Mononuclear cell (primary cell): Measurements from ENCODE around the gene SLIT3. TPM values are rescaled to one million over a fixed set of nuclear protein-coding genes. Genes with fewer than 3 reads are reported as not detected.

Source experiments
- H3K27me3 ChIP-seq: 2 replicates; pipeline ENCODE4 v1.6.0; 2011; ENCODE audit warnings: low read length, control low read depth; ENCODE audit not compliant: insufficient read depth
- H3K4me1 ChIP-seq: 2 replicates; pipeline ENCODE4 v1.5.1; 2011; ENCODE audit warnings: mild to moderate bottlenecking, low read length, control low read depth; ENCODE audit not compliant: insufficient read depth
- H3K4me3 ChIP-seq: 2 replicates; pipeline ENCODE4 v1.5.1; 2011; ENCODE audit warnings: mild to moderate bottlenecking, low read length, moderate library complexity
- H3K9me3 ChIP-seq: 2 replicates; pipeline ENCODE4 v1.5.1; 2011; ENCODE audit warnings: low read depth, mild to moderate bottlenecking, control low read depth, low read length
- total RNA-seq: library from RNA; depleted of rRNA; stranded (reverse); fragments of >200 nt; gene quantifications from one replicate; pipeline ENCODE4 v1.2.3, GENCODE V29; 2012

SLIT3 gene
- total RNA-seq, 1 donor, result 0.10 TPM

DNA sequence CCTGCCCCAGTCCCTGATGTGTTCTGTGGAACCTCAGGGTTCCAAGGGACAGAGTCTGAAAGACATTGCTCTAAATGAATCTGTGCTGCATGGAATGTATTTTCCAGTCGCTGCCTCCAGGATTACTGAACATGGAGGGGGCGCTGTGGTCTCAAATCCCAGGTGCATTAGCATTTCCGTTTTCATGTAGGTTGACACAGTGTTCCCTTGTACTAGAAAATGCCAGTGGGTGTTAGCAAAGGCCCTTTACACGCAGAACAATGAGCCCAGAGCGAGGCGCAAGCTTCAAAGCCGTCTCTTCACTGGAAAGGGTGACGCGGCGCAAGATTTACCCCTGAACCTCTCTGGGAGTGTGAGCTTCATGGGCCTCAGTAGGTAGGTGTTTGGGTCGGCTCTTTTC lies 308.3 kb downstream of the SLIT3 start:
- peaks cover 2% of the 10 kb centered on the region for H3K27me3 ChIP-seq
- no peak overlapping the region for H3K4me3 ChIP-seq
- H3K9me3 ChIP-seq, result no peaks in the 10 kb centered on the region
- H3K4me1 ChIP-seq, result no peaks in the 10 kb centered on the region

DNA sequence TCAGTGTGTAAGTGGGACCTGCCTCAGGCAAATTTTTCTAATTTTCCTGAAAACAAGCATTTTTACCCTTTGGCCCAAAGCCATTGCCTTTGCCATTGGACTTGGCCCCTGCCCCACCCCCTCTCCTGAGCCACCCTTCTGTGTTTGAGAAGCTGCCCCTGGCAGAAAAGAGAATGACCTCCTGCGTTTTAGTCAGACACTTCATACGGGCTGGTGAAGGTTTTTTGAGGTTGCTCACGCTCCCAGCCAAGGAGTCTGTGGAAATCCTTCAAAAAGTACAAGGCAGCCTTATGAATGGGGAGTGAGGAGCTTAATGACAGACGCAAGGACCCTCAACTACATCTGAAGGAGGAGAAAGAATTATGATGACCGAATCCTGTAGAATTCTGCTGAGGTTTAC lies 308.9 kb downstream of the SLIT3 start:
- Histone ChIP-seq H3K9me3 (no peaks in the 10 kb centered on the region), H3K4me3 (no peak overlapping the region), H3K27me3 (peaks cover 2% of the 10 kb centered on the region), H3K4me1 (no peaks in the 10 kb centered on the region)

DNA sequence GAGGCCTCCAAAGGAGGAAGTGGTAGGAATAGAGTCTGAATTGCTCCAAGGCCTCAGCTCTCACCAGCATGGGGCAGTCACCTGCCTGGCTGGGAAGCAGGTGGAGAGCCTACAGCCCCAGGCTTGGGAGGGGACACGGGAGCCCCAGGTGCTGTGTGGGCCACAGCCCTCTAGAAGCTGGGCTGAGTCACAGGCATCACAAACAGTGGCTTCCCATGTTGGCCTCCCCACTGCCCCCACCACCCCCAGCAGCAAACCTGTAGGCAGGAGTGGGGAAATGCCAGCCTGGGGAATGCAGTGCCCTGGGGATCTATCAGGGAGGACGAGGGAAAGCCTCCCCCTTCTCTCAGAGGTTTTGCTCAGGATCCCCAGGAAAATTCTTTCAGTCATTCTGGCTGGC lies 309.6 kb downstream of the SLIT3 start:
- no peaks in the 10 kb centered on the region for H3K9me3 ChIP-seq
- peaks cover 2% of the 10 kb centered on the region for H3K27me3 ChIP-seq
- H3K4me1 ChIP-seq, result no peaks in the 10 kb centered on the region
- no peak overlapping the region for H3K4me3 ChIP-seq

DNA sequence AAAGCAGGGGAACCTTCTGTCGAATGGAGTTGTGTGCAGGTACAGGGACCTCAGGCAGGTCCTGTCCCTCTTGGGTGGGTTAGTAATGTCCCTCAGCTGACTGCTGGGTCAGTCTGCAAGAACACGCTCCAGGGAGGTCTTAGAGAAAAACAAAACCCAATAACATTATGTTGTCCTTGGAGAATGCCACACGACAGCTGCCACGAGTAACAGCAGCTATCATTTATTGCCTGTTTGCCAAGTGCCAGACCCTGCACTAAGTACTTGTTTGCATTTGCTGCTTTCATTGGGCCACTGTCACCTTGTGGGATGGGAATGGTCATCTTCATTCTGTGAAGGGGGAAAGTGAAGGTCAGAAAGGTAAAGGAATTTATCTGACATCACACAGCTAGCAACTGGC lies 310.3 kb downstream of the SLIT3 start:
- no peaks in the 10 kb centered on the region for H3K4me1 ChIP-seq
- no peaks in the 10 kb centered on the region for H3K9me3 ChIP-seq
- H3K4me3 ChIP-seq, result no peak overlapping the region
- H3K27me3 ChIP-seq, result peaks cover 2% of the 10 kb centered on the region

DNA sequence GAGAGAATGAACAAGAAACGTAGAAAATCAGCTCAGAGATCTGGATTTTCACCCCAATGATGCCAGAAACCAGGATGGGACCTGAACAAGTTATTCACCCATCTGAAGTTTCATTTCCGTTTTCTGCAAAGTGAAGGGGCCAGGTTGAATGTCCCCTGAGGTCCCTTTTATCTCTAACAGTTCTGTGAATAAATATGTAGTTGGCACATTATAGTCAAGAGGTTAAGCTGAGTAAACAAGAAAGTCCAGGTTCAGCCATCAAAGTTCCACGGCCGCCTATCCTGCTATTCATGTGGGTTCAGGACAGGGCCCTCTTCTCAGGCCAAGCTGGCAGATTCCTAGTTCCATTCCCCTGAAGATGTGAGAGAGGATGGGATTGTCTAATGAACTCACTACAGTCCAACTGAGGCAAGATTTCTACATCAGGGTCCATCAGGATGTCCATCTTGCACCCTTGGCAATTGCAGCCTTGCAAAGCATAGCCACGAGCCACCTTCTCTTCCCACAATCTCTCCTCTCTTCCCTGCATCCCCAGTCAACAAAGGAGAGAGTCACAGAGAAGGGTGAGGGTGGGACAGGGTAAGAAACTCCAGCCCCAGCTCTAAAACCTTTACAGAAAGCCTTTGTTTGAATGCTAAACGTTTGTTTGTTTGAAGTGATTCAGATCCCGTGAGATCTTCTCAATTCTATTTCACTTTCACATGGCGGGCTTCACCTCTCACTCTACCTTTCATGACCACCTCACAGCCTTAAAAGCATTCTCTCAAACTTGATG lies 311.0 kb downstream of the SLIT3 start:
- Histone ChIP-seq H3K4me3 (no peak overlapping the region), H3K4me1 (no peaks in the 10 kb centered on the region), H3K9me3 (no peaks in the 10 kb centered on the region), H3K27me3 (peaks cover 2% of the 10 kb centered on the region)

DNA sequence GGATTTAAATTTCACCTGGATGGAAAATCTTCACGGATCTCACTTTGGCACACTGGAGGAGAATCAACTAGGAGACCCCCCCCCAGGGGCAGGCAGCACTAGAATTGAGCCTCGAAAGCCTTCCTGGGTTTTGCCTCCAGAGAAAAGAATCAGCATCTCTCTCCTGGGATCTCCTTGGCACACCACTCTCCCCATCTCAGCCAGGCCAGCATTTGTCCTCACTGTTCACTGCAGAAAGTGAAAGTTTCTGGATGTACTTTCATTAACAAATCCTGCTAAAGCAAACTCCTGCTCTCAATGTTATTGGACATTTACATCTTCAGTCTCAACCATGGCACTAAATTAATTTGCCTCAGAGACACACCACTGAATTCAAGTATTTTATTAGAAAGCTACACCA lies 312.2 kb downstream of the SLIT3 start:
- peaks cover 2% of the 10 kb centered on the region for H3K27me3 ChIP-seq
- H3K4me3 ChIP-seq, result no peak overlapping the region
- H3K4me1 ChIP-seq, result no peaks in the 10 kb centered on the region
- H3K9me3 ChIP-seq, result no peaks in the 10 kb centered on the region

DNA sequence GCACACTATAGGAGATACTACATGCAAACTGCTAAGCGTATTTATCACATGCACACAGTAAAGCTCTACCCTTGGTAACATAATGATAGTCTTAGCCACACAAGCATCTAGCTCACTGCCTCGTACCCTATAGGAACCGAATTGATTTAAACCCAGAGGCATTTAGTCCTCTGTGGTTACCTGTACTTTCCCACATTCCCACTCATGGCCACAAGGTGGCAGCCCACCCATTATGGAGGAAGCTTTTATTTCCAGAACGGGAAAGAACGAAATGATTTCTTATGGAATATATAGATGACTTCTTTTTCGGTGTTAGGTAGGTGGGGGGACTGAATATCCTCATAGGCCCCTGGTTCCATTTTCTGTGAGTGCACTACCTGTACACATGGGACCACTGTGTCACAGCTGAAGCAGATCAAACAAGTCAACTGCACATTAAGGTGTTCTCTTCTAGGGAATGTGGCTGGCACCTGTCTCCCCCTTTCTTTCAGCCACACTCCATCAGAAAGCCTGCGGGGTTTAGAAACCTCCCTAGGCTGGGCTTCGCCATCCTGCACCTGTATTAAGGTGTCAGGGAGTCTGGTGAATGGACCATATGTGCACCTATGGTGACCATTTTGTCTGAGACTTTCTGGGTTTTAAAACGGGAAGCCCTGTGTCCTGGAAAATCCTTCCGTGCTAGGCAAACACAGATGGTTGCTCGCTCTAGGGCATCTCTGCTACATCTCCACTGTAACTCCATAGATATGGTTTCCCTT lies 313.2 kb downstream of the SLIT3 start:
- Histone ChIP-seq H3K4me1 (no peaks in the 10 kb centered on the region), H3K9me3 (no peaks in the 10 kb centered on the region), H3K27me3 (peaks cover 2% of the 10 kb centered on the region), H3K4me3 (no peak overlapping the region)

DNA sequence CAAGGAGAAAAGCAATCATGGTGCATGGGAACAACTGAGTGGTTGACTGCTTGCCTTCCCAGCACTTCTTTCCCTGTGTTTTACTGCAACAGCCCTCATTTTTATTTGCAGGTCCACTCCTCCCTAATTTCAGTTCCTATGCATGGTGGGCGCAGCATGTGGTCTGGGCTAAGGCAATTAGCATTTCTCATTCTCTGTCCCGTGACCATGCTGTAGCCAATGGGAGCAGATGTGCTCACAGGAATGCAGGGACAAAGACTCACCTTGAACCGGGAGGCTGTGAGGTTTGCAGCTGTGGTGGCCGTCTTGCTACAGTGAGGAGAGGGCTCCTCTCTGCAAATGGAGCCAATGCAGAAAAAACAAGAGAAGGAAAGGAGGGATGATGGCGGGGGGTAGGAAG lies 315.5 kb downstream of the SLIT3 start:
- no peaks in the 10 kb centered on the region for H3K9me3 ChIP-seq
- peaks cover 2% of the 10 kb centered on the region for H3K27me3 ChIP-seq
- H3K4me1 ChIP-seq, result no peaks in the 10 kb centered on the region
- H3K4me3 ChIP-seq, result no peak overlapping the region

DNA sequence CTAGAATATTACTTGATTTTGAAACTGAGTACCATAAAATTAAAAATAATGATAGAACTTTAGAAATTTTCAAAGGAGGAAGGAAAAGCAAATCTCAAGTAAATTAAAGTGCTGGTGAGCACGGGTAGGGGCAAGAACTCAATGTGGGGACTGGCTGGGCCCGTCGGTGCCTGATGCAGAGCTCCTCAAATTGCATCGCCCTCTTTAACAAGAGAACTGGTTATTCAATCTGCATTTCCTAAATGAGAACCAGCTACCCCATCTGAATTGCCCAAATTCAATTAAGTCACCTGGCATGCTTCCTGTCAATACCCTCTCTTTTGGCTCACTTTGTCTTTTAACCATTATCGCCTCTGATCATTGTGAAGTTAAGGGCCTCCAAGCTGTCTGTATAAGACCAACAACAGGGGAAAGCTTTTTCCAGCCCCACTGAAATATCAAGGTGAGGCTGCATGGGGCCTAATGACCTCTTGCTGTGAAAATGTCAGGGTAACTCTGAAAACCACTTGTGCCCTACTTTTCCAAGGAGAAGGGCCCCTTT lies 316.7 kb downstream of the SLIT3 start:
- no peaks in the 10 kb centered on the region for H3K9me3 ChIP-seq
- H3K4me3 ChIP-seq, result no peak overlapping the region

DNA sequence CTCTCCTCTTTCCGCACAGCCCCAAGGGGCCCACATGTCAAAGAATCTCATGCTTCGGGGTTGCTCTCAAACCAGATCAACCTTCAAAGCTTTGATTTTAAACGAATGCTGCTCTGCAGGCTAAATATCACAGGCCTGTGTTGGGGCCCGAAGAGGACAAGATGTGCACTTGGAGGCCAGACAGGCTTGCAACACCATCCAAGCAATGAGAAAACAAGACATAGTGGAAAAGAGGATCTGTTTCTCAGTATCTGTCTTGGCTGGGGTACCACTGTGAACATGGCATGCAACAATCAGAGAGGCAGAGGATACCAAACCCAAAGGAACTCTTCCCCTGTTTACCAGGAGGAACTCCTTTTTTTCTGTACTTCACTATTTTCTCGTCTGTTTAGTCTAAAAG lies 321.8 kb downstream of the SLIT3 start:
- Histone ChIP-seq H3K4me1 (no peaks in the 10 kb centered on the region), H3K27me3 (no peaks in the 10 kb centered on the region), H3K9me3 (no peaks in the 10 kb centered on the region), H3K4me3 (no peak overlapping the region)

More for the DNA sequence above, 316.7 kb downstream of the SLIT3 start:
- Histone ChIP-seq H3K27me3 (peaks cover 2% of the 10 kb centered on the region), H3K4me1 (no peaks in the 10 kb centered on the region)

DNA sequence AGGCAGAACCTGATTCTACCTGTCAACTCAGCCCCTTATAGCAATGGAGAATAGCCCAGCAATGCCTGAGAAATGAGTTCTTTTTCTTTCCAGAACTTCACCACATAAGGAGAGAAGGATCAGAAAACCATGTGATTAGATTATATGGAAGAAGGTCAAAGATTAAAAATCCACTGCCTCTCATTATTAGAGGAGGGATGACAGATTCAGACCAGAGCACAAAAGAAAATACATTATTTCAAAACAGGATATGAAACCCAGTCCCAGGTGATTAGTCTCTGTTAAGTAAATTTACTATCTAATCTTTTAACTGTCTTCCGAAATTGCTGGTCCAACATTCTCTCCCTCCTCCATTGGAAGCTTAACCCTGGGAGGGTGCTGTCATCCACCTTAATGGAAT lies 322.4 kb downstream of the SLIT3 start:
- H3K4me1 ChIP-seq, result no peaks in the 10 kb centered on the region
- no peaks in the 10 kb centered on the region for H3K27me3 ChIP-seq
- no peaks in the 10 kb centered on the region for H3K9me3 ChIP-seq
- no peak overlapping the region for H3K4me3 ChIP-seq

DNA sequence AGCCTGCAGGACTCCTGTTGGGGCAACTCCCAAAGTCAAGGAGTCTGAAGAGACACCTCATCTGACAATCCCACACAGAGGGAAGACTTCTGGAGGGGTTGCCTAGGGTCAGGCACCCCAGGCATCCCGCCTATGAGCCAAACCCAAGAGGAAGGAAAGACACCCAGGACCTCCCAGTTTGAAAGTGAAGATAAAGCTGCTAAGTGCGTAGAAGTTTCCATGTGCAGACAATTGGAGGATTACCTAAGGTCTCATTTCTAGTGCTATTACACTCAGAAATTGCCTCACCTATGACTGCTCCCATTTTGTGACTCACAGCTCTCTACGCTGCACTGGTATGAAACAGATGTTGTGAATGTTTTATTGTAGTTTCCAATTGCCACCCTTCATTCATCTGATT lies 322.9 kb downstream of the SLIT3 start:
- Histone ChIP-seq H3K4me1 (no peaks in the 10 kb centered on the region), H3K9me3 (no peaks in the 10 kb centered on the region), H3K4me3 (no peak overlapping the region), H3K27me3 (no peaks in the 10 kb centered on the region)

DNA sequence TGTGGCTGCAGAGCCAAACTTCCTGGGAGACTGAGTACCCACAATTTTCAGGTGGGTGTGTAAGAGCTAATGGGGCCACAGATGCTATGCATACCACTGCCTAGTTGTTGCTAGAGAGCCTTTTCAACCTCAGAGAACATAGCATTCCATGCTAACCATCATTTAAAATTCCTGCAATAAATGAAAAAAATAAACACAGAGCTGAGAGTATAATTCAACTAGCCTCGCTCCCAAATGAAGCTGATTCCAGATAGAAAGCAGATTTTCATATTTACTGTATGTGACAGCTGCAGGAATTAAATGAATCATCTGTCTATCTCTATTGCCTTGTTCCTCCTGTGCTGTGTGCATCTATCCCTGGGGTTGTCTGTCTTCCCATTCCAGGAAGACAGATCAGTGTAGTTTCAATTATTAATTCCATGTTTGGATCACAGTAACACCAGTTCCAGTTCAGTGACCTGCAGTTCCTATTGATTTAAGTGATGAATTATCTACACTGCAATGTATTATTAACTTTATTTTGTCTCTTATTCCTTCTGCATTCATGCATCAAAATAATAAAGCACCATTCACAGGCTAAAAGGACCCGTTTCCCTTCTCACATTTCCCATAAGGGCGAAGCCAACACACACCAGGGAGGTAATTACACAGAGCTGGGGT lies 324.5 kb downstream of the SLIT3 start:
- Histone ChIP-seq H3K4me1 (no peaks in the 10 kb centered on the region), H3K4me3 (no peak overlapping the region), H3K9me3 (no peaks in the 10 kb centered on the region)

DNA sequence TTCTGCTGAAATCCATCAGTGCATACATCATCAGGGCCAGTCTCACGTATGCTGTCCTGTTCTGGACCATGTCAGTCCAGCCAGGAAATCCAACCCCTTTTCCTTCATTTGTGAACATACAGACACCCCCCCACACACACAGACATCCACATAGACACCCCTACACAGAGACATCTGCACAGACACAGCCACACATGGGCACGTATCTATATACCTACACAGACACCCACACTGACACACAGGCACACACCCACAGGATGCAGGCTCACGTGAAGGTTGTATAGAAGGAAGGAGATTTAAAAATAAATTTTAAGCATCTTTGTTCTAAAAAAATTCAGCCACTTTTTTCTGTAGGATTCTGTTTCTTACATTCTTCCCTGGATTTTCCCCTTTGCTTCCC lies 325.6 kb downstream of the SLIT3 start:
- Histone ChIP-seq H3K9me3 (no peaks in the 10 kb centered on the region), H3K4me1 (no peaks in the 10 kb centered on the region), H3K27me3 (no peaks in the 10 kb centered on the region), H3K4me3 (no peak overlapping the region)

More for the DNA sequence above, 324.5 kb downstream of the SLIT3 start:
- no peaks in the 10 kb centered on the region for H3K27me3 ChIP-seq

DNA sequence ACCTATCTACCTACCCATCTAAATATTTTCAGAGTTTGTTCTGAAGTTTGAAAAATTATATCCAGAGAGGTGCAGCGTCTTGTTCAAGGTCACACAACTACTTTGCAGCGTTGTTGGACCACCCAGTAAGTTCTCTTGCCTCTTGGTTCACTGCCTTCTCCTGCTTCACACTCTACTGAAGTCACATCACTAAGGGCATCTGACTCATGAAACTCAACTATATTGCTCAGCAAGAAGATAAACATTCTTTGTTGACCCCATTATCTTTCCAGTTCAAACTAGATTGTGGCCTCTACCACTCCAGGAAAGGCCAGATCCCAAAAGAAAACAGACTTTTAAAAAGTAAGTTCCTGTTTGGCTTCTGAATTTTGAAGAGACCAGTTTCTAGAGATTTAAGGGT lies 326.9 kb downstream of the SLIT3 start:
- no peaks in the 10 kb centered on the region for H3K9me3 ChIP-seq
- H3K4me3 ChIP-seq, result no peak overlapping the region
- H3K27me3 ChIP-seq, result no peaks in the 10 kb centered on the region
- H3K4me1 ChIP-seq, result no peaks in the 10 kb centered on the region
